22Rv1 (cell line): ENCODE data around the gene UCK2.

ENCODE experiments used
- H3K27ac ChIP-seq: fragments of 450-650 bp; 2 replicates; pipeline ENCODE4 v1.5.1; 2017
- CTCF ChIP-seq: fragments of 450-650 bp; IDR thresholded peaks from 2 replicates; pipeline ENCODE4 v1.5.1; 2017; ENCODE audit warnings: mild to moderate bottlenecking
- ZFX ChIP-seq: fragments of 450-650 bp; IDR thresholded peaks from 2 replicates; pipeline ENCODE4 v1.6.1; 2017; ENCODE audit warnings: antibody characterized with exemption, borderline replicate concordance

Gene UCK2

GRCh38 chr1:165862448-165862847 lies 35.0 kb downstream of the UCK2 start:
- no peak for TF ChIP-seq CTCF
- TF ChIP-seq ZFX, result no peak
- no peak overlapping the region for H3K27ac ChIP-seq

GRCh38 chr1:165863346-165863745 lies 35.9 kb downstream of the UCK2 start:
- TF ChIP-seq CTCF (no peak), ZFX (no peak)
- no peak overlapping the region for H3K27ac ChIP-seq

- no peak overlapping the region for H3K27ac ChIP-seq
- TF ChIP-seq CTCF, result no peak
- TF ChIP-seq ZFX, result no peak
These were observed 38.4 kb downstream of the UCK2 start for GRCh38 chr1:165865633-165866340.

GRCh38 chr1:165869343-165869742 lies 41.9 kb downstream of the UCK2 start:
- TF ChIP-seq CTCF, result no peak
- TF ChIP-seq ZFX, result no peak
- H3K27ac ChIP-seq, result no peak overlapping the region

- peak; percentile 75 for TF ChIP-seq CTCF
- no peak for TF ChIP-seq ZFX
- no peak overlapping the region for H3K27ac ChIP-seq
These were observed 44.1 kb downstream of the UCK2 start for GRCh38 chr1:165871311-165872067.

GRCh38 chr1:165873481-165873880 lies 46.1 kb downstream of the UCK2 start:
- no peak for TF ChIP-seq ZFX
- no peak for TF ChIP-seq CTCF
- H3K27ac ChIP-seq, result peak overlapping the region; percentile 87

GRCh38 chr1:165874643-165875042 lies 47.2 kb downstream of the UCK2 start:
- peak overlapping the region; percentile 87 for H3K27ac ChIP-seq

More at GRCh38 chr1:165874643-165875042, 47.2 kb downstream of the UCK2 start:
- TF ChIP-seq ZFX, result no peak
- TF ChIP-seq CTCF, result no peak; the same call in 1 of the 2 replicates
